Loucy (cell line): ENCODE measurements around the gene ZCWPW1.

ENCODE experiments used
- H2AFZ ChIP-seq: fragments of 200-600 bp; sonication (generic); 2 replicates; pipeline ENCODE4 v1.6.0; 2016; ENCODE audit warnings: antibody characterized with exemption, mild to moderate bottlenecking, low read length, moderate library complexity
- H3F3A ChIP-seq: fragments of 200-600 bp; 2 replicates; pipeline ENCODE4 v1.6.0; 2016; ENCODE audit warnings: antibody characterized with exemption, low read depth, mild to moderate bottlenecking
- H3K27me3 ChIP-seq: fragments of 200-600 bp; sonication (generic); 2 replicates; pipeline ENCODE4 v1.6.1; 2014; ENCODE audit warnings: low read length, mild to moderate bottlenecking; ENCODE audit not compliant: insufficient read depth, poor library complexity, severe bottlenecking
- H3K36me3 ChIP-seq: fragments of 200-600 bp; sonication (generic); 2 replicates; pipeline ENCODE4 v1.6.1; 2016; ENCODE audit warnings: low read length; ENCODE audit not compliant: insufficient read depth
- H3K4me1 ChIP-seq: fragments of 200-600 bp; sonication (generic); 2 replicates; pipeline ENCODE4 v1.5.1; 2014; ENCODE audit warnings: low read length, mild to moderate bottlenecking; ENCODE audit not compliant: insufficient read depth, poor library complexity, severe bottlenecking
- H3K4me2 ChIP-seq: fragments of 200-600 bp; sonication (generic); 2 replicates; pipeline ENCODE4 v1.6.0; 2014; ENCODE audit warnings: antibody characterized with exemption, low read length, low read depth, mild to moderate bottlenecking; ENCODE audit not compliant: poor library complexity, severe bottlenecking
- H3K4me3 ChIP-seq: fragments of 200-600 bp; sonication (generic); 2 replicates; pipeline ENCODE4 v1.5.1; 2014; ENCODE audit warnings: low read length, mild to moderate bottlenecking, mixed read lengths; ENCODE audit not compliant: poor library complexity, severe bottlenecking
- H3K79me2 ChIP-seq: fragments of 200-600 bp; sonication (generic); 2 replicates; pipeline ENCODE4 v1.6.1; 2014; ENCODE audit warnings: low read length; ENCODE audit not compliant: insufficient read depth
- H3K9ac ChIP-seq: fragments of 200-600 bp; sonication (generic); 2 replicates; pipeline ENCODE4 v1.6.0; 2014; ENCODE audit warnings: mild to moderate bottlenecking, low read depth, low read length, moderate library complexity; ENCODE audit not compliant: poor library complexity, severe bottlenecking
- H3K9me2 ChIP-seq: fragments of 200-600 bp; sonication (generic); replicated peaks from 2 replicates; pipeline ENCODE4 v1.6.1; 2016; ENCODE audit warnings: low read depth, low read length, mixed read lengths
- H3K9me3 ChIP-seq: fragments of 200-600 bp; sonication (generic); 2 replicates; pipeline ENCODE4 v1.6.1; 2014; ENCODE audit warnings: mild to moderate bottlenecking, antibody characterized with exemption, low read length, low read depth; ENCODE audit not compliant: insufficient read depth
- H4K20me1 ChIP-seq: fragments of 200-600 bp; sonication (generic); 2 replicates; pipeline ENCODE4 v1.6.0; 2014; ENCODE audit warnings: antibody characterized with exemption, low read length, mild to moderate bottlenecking; ENCODE audit not compliant: insufficient read depth, poor library complexity, severe bottlenecking
- CTCF ChIP-seq: fragments of 200-600 bp; sonication (generic); conservative IDR thresholded peaks from 2 replicates; pipeline ENCODE4 v1.5.1; 2014; ENCODE audit warnings: mild to moderate bottlenecking, antibody characterized with exemption, low read length
- EZH2phosphoT487 ChIP-seq: fragments of 200-600 bp; IDR thresholded peaks from 2 replicates; pipeline ENCODE4 v1.6.1; 2018; ENCODE audit warnings: antibody characterized with exemption, mild to moderate bottlenecking, moderate library complexity, borderline replicate concordance

Gene ZCWPW1

DNA sequence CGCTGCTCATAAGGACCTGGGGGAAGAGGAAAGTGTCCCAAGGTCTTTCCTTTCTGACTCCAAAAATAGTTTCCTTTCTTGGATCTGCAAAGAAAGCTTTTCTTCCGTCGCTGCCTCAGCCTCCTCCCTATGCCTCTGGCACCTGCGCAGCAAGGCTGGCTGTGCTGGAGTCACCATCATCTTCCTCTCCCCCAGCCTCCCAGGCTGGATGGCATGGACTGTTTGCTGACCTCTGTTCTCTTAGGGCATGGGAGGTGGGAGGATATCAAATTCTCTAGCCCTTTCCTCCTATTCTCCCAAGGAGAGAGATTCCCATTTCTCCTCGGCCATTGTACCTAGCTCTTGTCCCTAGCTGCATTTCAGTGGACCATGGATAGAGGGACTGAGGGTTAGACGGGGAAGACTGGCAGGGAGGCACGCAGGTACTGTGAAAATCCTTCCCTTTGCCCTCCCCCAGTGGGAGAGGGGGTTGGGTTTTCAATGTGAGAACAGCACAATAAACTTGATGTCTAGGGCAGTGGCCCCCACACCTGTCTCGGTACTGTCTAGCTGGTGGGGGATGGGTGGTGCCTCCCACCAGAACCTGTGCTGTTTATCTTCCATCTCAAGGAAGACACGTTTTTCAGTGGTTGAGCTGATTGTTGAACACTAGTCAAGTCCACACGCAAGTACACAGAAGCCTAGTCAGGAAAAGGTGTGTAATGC lies 5.2 kb upstream of the ZCWPW1 start:
- Histone ChIP-seq H3K4me3 (peak overlapping the region; percentile 85), H3K4me2 (peak overlapping the region; percentile 83), H3K79me2 (peaks cover 66% of the 10 kb centered on the region)

DNA sequence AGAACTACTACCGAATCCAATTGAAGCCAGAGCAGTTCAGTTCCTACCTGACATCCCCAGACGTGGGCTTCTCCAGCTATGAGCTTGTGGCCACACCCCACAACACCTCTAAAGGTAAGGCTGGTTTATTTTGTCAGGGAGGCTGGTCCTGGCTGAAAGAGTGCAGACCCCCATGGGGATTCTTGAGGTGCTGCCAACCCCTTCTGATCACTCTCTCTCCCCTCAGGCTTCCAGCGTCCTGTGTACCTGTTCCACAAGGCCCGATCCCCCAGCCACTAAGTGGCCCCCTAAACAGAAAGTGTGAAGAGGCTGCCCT lies 4.7 kb upstream of the ZCWPW1 start:
- Histone ChIP-seq H3K79me2 (peaks cover 66% of the 10 kb centered on the region), H2AFZ (no peak overlapping the region), H3K9ac (peak overlapping the region; percentile 98), H3K9me2 (no peaks in the 10 kb centered on the region), H3K4me1 (peaks cover 49% of the 10 kb centered on the region), H3K36me3 (peaks cover 33% of the 10 kb centered on the region; the same call in 1 of the 2 replicates), H3K4me2 (peak overlapping the region; percentile 83), H3K27me3 (no peaks in the 10 kb centered on the region), H4K20me1 (peaks cover 54% of the 10 kb centered on the region), H3K4me3 (peak overlapping the region; percentile 85), H3K9me3 (no peaks in the 10 kb centered on the region), H3F3A (0 out of 2 replicates have a peak, but pooled peaks cover 6% of the 10 kb centered on the region)
- TF ChIP-seq EZH2phosphoT487 = no peak
- no peak for TF ChIP-seq CTCF

More for the DNA sequence above, 5.2 kb upstream of the ZCWPW1 start:
- TF ChIP-seq EZH2phosphoT487 = no peak
- no peak for TF ChIP-seq CTCF
- Histone ChIP-seq H3K36me3 (peaks cover 33% of the 10 kb centered on the region; the same call in 1 of the 2 replicates), H3K9ac (no peak overlapping the region), H3K9me2 (no peaks in the 10 kb centered on the region), H4K20me1 (peaks cover 54% of the 10 kb centered on the region), H3K27me3 (no peaks in the 10 kb centered on the region), H3K4me1 (peaks cover 49% of the 10 kb centered on the region), H2AFZ (no peak overlapping the region), H3F3A (0 out of 2 replicates have a peak, but pooled peaks cover 6% of the 10 kb centered on the region), H3K9me3 (no peaks in the 10 kb centered on the region)

DNA sequence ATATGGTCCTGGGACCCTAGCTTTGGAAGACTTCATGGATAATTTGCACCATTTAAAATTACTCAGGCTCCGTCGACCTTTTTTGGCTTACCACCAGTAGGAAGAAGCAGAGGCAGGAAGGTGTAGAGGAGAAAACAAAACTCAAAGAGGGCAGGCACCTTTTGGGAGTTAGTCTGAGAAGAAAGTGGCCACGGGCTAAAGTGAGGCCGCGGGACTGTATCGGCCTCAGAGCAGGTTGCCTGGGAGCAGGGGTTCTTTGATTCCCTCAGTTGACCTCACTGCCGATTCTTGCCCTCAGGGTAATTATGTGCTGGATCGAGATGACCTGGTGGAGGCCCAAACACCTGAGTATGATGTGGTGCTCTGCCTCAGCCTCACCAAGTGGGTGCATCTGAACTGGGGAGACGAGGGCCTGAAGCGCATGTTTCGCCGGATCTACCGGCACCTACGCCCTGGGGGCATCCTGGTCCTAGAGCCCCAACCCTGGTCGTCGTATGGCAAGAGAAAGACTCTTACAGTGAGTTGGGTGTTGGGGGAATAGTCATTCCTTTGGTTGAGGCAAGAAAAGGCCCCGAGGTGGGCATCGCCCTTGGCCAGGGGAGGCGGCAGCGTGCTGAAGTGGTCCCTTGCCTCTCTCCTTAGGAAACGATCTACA lies 4.2 kb upstream of the ZCWPW1 start:
- H2AFZ ChIP-seq = no peak overlapping the region
- TF ChIP-seq EZH2phosphoT487 (no peak), CTCF (no peak)
- H3F3A ChIP-seq = 0 out of 2 replicates have a peak, but pooled peaks cover 6% of the 10 kb centered on the region
- peaks cover 54% of the 10 kb centered on the region for H4K20me1 ChIP-seq
- peaks cover 53% of the 10 kb centered on the region for H3K4me1 ChIP-seq
- H3K4me2 ChIP-seq = peak overlapping the region; percentile 83
- H3K9ac ChIP-seq = peak overlapping the region; percentile 98
- peak overlapping the region; percentile 85 for H3K4me3 ChIP-seq
- H3K27me3 ChIP-seq = no peaks in the 10 kb centered on the region
- no peaks in the 10 kb centered on the region for H3K9me3 ChIP-seq
- H3K79me2 ChIP-seq = peaks cover 66% of the 10 kb centered on the region
- H3K9me2 ChIP-seq = no peaks in the 10 kb centered on the region
- peaks cover 33% of the 10 kb centered on the region; the same call in 1 of the 2 replicates for H3K36me3 ChIP-seq
